K562 (cell line): ENCODE results near the gene TREM2. TPM values are rescaled to one million over a fixed set of nuclear protein-coding genes. Genes with fewer than 3 reads are reported as not detected.

Experiments used
- ATAC-seq: fragments of 200-7000 bp; cut with Tn5 transposase; 3 replicates; pipeline ENCODE4 v1.9.1; 2020; ENCODE audit warnings: moderate library complexity
- BruUV-seq: library from RNA; stranded (reverse); fragments of 400-500 nt; replicated peaks from 2 replicates; lab custom pipeline; 2021; lab: Mats Ljungman, UMichigan
- CTCF ChIA-PET: fragments of 300-600 bp; formaldehyde crosslinking; extraction: SDS; loops from one replicate; lab custom pipeline; 2021; ENCODE audit warnings: low intra/inter-chr PET ratio; lab: Yijun Ruan, JAX
- POLR2A ChIA-PET: fragments of 300-600, 350-650 bp; sonication (Branson Sonifier 250); formaldehyde crosslinking; extraction: SDS; loops from one replicate; lab custom pipeline; 2021; ENCODE audit warnings: antibody characterized with exemption, inconsistent platforms; lab: Yijun Ruan, JAX
- DNase-seq, 4 experiments: peaks; one replicate each; pipeline versions ENCODE4 v3.0.0 to v3.0.0-alpha.2; 2011 to 2018; ENCODE audit warnings: low spot score in 3 of 4, mixed read lengths in 3 of 4; ENCODE audit errors: extremely low read depth in 1 of 4
- FAIRE-seq: peaks from 2 replicates; lab custom pipeline; 2011; peaks lifted over from hg19 to GRCh38; lab: Jason Lieb, UNC
- H2AFZ ChIP-seq: 2 replicates; pipeline ENCODE4 v1.6.0; 2011; ENCODE audit warnings: low read depth, low read length, control low read depth, inconsistent platforms
- H3K27ac ChIP-seq: fragments of 200-600 bp; 3 replicates; pipeline ENCODE4 v1.8.0; 2011; ENCODE audit warnings: low read depth, mild to moderate bottlenecking, control low read depth, inconsistent platforms, low read length, moderate library complexity, mixed read lengths; ENCODE audit errors: extremely low read depth
- H3K27me3 ChIP-seq, 2 experiments: fragments of 300-600 bp in 1 of 2; 2 replicates in 1 of 2; 3 replicates in 1 of 2; pipeline versions ENCODE4 v1.6.0 to v1.8.0; 2011; ENCODE audit warnings: inconsistent platforms in 2 of 2, low read length in 2 of 2, mild to moderate bottlenecking in 1 of 2, mixed read lengths in 1 of 2, moderate library complexity in 1 of 2; ENCODE audit not compliant: control insufficient read depth in 2 of 2, insufficient read depth in 2 of 2
- H3K36me3 ChIP-seq: fragments of 300-600 bp; 3 replicates; pipeline ENCODE4 v1.8.0; 2011; ENCODE audit warnings: mild to moderate bottlenecking, low read length, inconsistent platforms; ENCODE audit not compliant: control insufficient read depth, insufficient read depth
- H3K4me1 ChIP-seq, 2 experiments: fragments of 200-600 bp in 1 of 2; replicated peaks in 1 of 2; 2 replicates in 1 of 2; 3 replicates in 1 of 2; pipeline versions ENCODE4 v1.5.1 to v1.8.0; 2011; ENCODE audit warnings: inconsistent platforms in 2 of 2, low read length in 2 of 2, mild to moderate bottlenecking in 1 of 2, mixed read lengths in 1 of 2, moderate library complexity in 1 of 2; ENCODE audit not compliant: control insufficient read depth in 2 of 2, insufficient read depth in 2 of 2
- H3K4me2 ChIP-seq: 2 replicates; pipeline ENCODE4 v1.6.1; 2011; ENCODE audit warnings: low read length, control low read depth, inconsistent platforms, mixed read lengths; ENCODE audit not compliant: insufficient read depth
- H3K4me3 ChIP-seq: fragments of 200-600 bp; sonication (generic), shearing (Covaris generic); 2 replicates; pipeline ENCODE4 v1.5.1; 2016; ENCODE audit warnings: control low read depth, inconsistent platforms
- H3K79me2 ChIP-seq: fragments of 200-600 bp; 3 replicates; pipeline ENCODE4 v1.8.0; 2011; ENCODE audit warnings: low read length, inconsistent platforms; ENCODE audit not compliant: control insufficient read depth, insufficient read depth
- H3K9ac ChIP-seq, 2 experiments: 2 replicates each; pipeline versions ENCODE4 v1.6.0 to v1.6.1; 2011; ENCODE audit warnings: low read depth in 2 of 2, low read length in 2 of 2, control low read depth in 1 of 2, inconsistent platforms in 1 of 2, mild to moderate bottlenecking in 1 of 2, mixed read lengths in 1 of 2; ENCODE audit not compliant: insufficient read depth in 1 of 2
- H3K9me1 ChIP-seq: one replicate; pipeline ENCODE4 v1.6.0; 2011; ENCODE audit warnings: inconsistent platforms, mild to moderate bottlenecking, low read length, moderate library complexity; ENCODE audit not compliant: control insufficient read depth, insufficient read depth
- H3K9me3 ChIP-seq: replicated peaks from 2 replicates; pipeline ENCODE4 v1.5.1; 2011; ENCODE audit warnings: low read depth, low read length, inconsistent platforms; ENCODE audit not compliant: control insufficient read depth, insufficient read depth
- H4K20me1 ChIP-seq: replicated peaks from 2 replicates; pipeline ENCODE4 v1.6.1; 2011; ENCODE audit warnings: low read length, inconsistent platforms, mixed read lengths; ENCODE audit not compliant: control insufficient read depth, insufficient read depth
- FOXA1 ChIP-seq: fragments of 450-650 bp; IDR thresholded peaks from 2 replicates; pipeline ENCODE4 v1.6.1; 2016; ENCODE audit warnings: mild to moderate bottlenecking, borderline replicate concordance
- FOXP4 ChIP-seq: sonication (generic); formaldehyde crosslinking; IDR thresholded peaks from 2 replicates; pipeline ENCODE4 v1.8.0; 2022; ENCODE audit warnings: mild to moderate bottlenecking, missing genetic modification reagents, borderline replicate concordance
- KLF13 ChIP-seq: fragments of 450-650 bp; IDR thresholded peaks from 2 replicates; pipeline ENCODE4 v1.6.1; 2016; ENCODE audit warnings: missing genetic modification characterization, low read depth, mild to moderate bottlenecking, missing compliant biosample characterization, moderate library complexity, borderline replicate concordance
- TAL1 ChIP-seq: fragments of 450-650 bp; IDR thresholded peaks from 2 replicates; pipeline ENCODE4 v1.6.1; 2016; ENCODE audit warnings: mild to moderate bottlenecking
- TOE1 ChIP-seq, 2 experiments: fragments of 450-650 bp in 1 of 2; sonication (generic) in 1 of 2; formaldehyde crosslinking in 1 of 2; IDR thresholded peaks; 2 replicates each; pipeline versions ENCODE4 v1.7.1 to v1.8.0; 2016 to 2022; ENCODE audit warnings: borderline replicate concordance in 2 of 2, mild to moderate bottlenecking in 2 of 2, antibody characterized with exemption in 1 of 2, inconsistent platforms in 1 of 2, low read depth in 1 of 2, missing genetic modification reagents in 1 of 2, moderate library complexity in 1 of 2
- TRIM24 ChIP-seq, 2 experiments: fragments of 450-650 bp; IDR thresholded peaks; 2 replicates each; pipeline ENCODE4 v1.6.1; 2016
- WGBS: fragments of 100-300 bp; shearing (Covaris generic); methylation state at CpG from one replicate; pipeline ENCODE4 v1.1.6; 2016; ENCODE audit warnings: low coverage, mixed read lengths; ENCODE audit not compliant: insufficient coverage; ENCODE audit errors: missing lambda C conversion rate; 5-methylcytosine and 5-hydroxymethylcytosine counted together
- in situ Hi-C: fragments of 300-500 bp; cut with MboI; formaldehyde crosslinking; loops from 4 replicates; pipeline ENCODE4 v1.15.0; 2018; ENCODE audit warnings: inconsistent platforms, mixed read lengths
- intact Hi-C: fragments of 100-400 bp; cut with micrococcal nuclease; formaldehyde crosslinking; loops from 2 replicates; pipeline ENCODE4 v1.14.2; 2022
- polyA plus RNA-seq, 8 experiments: library from polyadenylated mRNA; depleted of rRNA in 4 of 8; stranded (reverse) in 5 of 8; unstranded in 3 of 8; fragments of >200 nt; fragmentation: Nextera tagmentation in 2 of 8; fragmentation: Illumina TruSeq in 1 of 8; extraction: Ambion mirVana in 2 of 8; extraction: Trizol in 1 of 8; gene quantifications; 2 replicates each; pipeline versions ENCODE4 v1.2.1 to v1.2.3, GENCODE V29; 2011 to 2014; ENCODE audit warnings: inconsistent platforms in 1 of 8, missing spikeins in 1 of 8
- total RNA-seq, 7 experiments: library from RNA; depleted of rRNA in 6 of 7; stranded (reverse); fragments of >200 nt in 6 of 7; fragmentation: Illumina TruSeq in 2 of 7; extraction: Trizol in 2 of 7; gene quantifications; 2 replicates each; pipeline versions ENCODE4 v1.2.1 to v1.2.3, GENCODE V29; 2011 to 2021; ENCODE audit warnings: low replicate concordance in 1 of 7

TREM2 gene
- total and polyA plus RNA-seq, 9 of the 15 experiments (the other 6 are each of a cell fraction or from before 2014, with no cell fraction given), result not detected

- H4K20me1 ChIP-seq, result no peaks in the 10 kb centered on the region; the same call in 1 of the 2 replicates
- H3K9ac ChIP-seq, result no peak overlapping the region
- H3K9me1 ChIP-seq, result no peaks in the 10 kb centered on the region
- H3K36me3 ChIP-seq, result no peaks in the 10 kb centered on the region
- TF ChIP-seq TRIM24 (IDR thresholded peaks at IDR 0.05), result no peak
- TF ChIP-seq, all 486 proteins: peak for 0
- H3K27me3 ChIP-seq, result peaks cover 4 to 25% of the 10 kb centered on the region in 2 experiments; a peak in 4 of 5 replicates
- H2AFZ ChIP-seq, result no peak overlapping the region
- no peaks in the 10 kb centered on the region for H3K79me2 ChIP-seq
- POLR2A ChIA-PET, result interaction anchor here (1.1 to 1.7 kb wide), 3 partner anchors 15 to 17 kb away, joined by 3 to 9 read pairs (median 3); no protein-coding TSS in a partner anchor
- 6% methylated on average over 1 of the region's 1 CpG for WGBS
- DNase-seq (no peak), FAIRE-seq (no peak), ATAC-seq (no peak)
- H3K9me3 ChIP-seq, result no peaks in the 10 kb centered on the region
- H3K27ac ChIP-seq, result no peak overlapping the region
- peaks cover 0 to 4% of the 10 kb centered on the region in 2 experiments; a peak in 3 of 5 replicates for H3K4me1 ChIP-seq
- intact Hi-C loops, result loop anchor here (5.0 kb wide), 1 partner anchor 89 kb away; no protein-coding TSS in a partner anchor
- CTCF ChIA-PET, result interaction anchor here (0.6 to 1.6 kb wide), 2 partner anchors 10 to 221 kb away, joined by 3 to 4 read pairs; no protein-coding TSS in a partner anchor
- in situ Hi-C loops, result no loop called here
- no peak overlapping the region for H3K4me3 ChIP-seq
- BruUV-seq, result no TSS peak
- H3K4me2 ChIP-seq, result no peak overlapping the region
These were observed 18.6 kb upstream of the TREM2 start for GRCh38 chr6:41181566-41181965.

GRCh38 chr6:41179163-41179562 lies 16.2 kb upstream of the TREM2 start:
- H3K4me1 ChIP-seq, result peaks cover 0 to 4% of the 10 kb centered on the region in 2 experiments; a peak in 3 of 5 replicates
- ChIA-PET CTCF (no interaction called here), POLR2A (interaction anchor here (1.2 kb wide), 1 partner anchor 10 kb away, joined by 3 read pairs; no protein-coding TSS in a partner anchor)
- H3K27ac ChIP-seq, result no peak overlapping the region
- TF ChIP-seq FOXP4 (no peak), KLF13 (no peak), FOXA1 (no peak), TOE1 (IDR thresholded peaks at IDR 0.05; ENCODE audit: borderline replicate concordance) (no peak), TOE1 (CRISPR knock-in tag; IDR thresholded peaks at IDR 0.05; ENCODE audit: borderline replicate concordance, low read depth) (no peak), TAL1 (no peak)
- FAIRE-seq, result no peak
- no peak overlapping the region for H3K9ac ChIP-seq
- 6% methylated on average over 4 of the region's 4 CpGs for WGBS
- H3K79me2 ChIP-seq, result no peaks in the 10 kb centered on the region
- H3K9me3 ChIP-seq, result no peaks in the 10 kb centered on the region
- H3K4me2 ChIP-seq, result no peak overlapping the region
- H3K36me3 ChIP-seq, result no peaks in the 10 kb centered on the region
- intact Hi-C loops (no loop called here), in situ Hi-C loops (no loop called here)
- no peak for ATAC-seq
- no peaks in the 10 kb centered on the region; the same call in 1 of the 2 replicates for H4K20me1 ChIP-seq
- H2AFZ ChIP-seq, result no peak overlapping the region
- H3K4me3 ChIP-seq, result no peak overlapping the region
- H3K27me3 ChIP-seq, result peaks cover 4 to 14% of the 10 kb centered on the region in 2 experiments; a peak in 3 of 5 replicates
- no TSS peak for BruUV-seq
- H3K9me1 ChIP-seq, result no peaks in the 10 kb centered on the region
- no peak for DNase-seq
